Parathyroid adenoma (tissue), 2 donors: Measurements from ENCODE around the gene ATP6V1F.

Source experiments
- H2AFZ ChIP-seq: fragments of 300-600 bp; sonication (generic); one replicate; pipeline ENCODE4 v1.7.0; 2017; ENCODE audit warnings: antibody characterized with exemption, mild to moderate bottlenecking
- H3K27ac ChIP-seq: fragments of 300-600 bp; sonication (generic); one replicate; pipeline ENCODE4 v1.7.0; 2017
- H3K27me3 ChIP-seq: fragments of 300-600 bp; sonication (generic); one replicate; pipeline ENCODE4 v1.7.0; 2017; ENCODE audit warnings: low read length; ENCODE audit not compliant: control insufficient read depth, insufficient read depth
- H3K36me3 ChIP-seq: fragments of 300-600 bp; sonication (generic); one replicate; pipeline ENCODE4 v1.7.0; 2017; ENCODE audit warnings: low read length; ENCODE audit not compliant: control insufficient read depth, insufficient read depth
- H3K4me1 ChIP-seq: fragments of 300-600 bp; sonication (generic); one replicate; pipeline ENCODE4 v1.7.0; 2017; ENCODE audit warnings: control low read depth
- H3K4me2 ChIP-seq: fragments of 300-600 bp; sonication (generic); one replicate; pipeline ENCODE4 v1.7.0; 2017; ENCODE audit warnings: low read length
- H3K4me3 ChIP-seq: fragments of 300-600 bp; sonication (generic); one replicate; pipeline ENCODE4 v1.7.0; 2017; ENCODE audit warnings: low read depth, low read length
- H3K79me2 ChIP-seq: fragments of 300-600 bp; sonication (generic); one replicate; pipeline ENCODE4 v1.7.0; 2017; ENCODE audit warnings: control low read depth
- H3K9ac ChIP-seq: fragments of 300-600 bp; sonication (generic); one replicate; pipeline ENCODE4 v1.7.0; 2017; ENCODE audit warnings: mild to moderate bottlenecking
- H3K9me3 ChIP-seq: fragments of 300-600 bp; sonication (generic); one replicate; pipeline ENCODE4 v1.7.0; 2017; ENCODE audit warnings: low read length; ENCODE audit not compliant: control insufficient read depth
- CTCF ChIP-seq: fragments of 300-600 bp; sonication (generic); IDR thresholded peaks from one replicate; pipeline ENCODE4 v1.7.0; 2017; ENCODE audit warnings: antibody characterized with exemption, mild to moderate bottlenecking
- donor health status: primary hyperparathyroidism.

The ATP6V1F gene

GRCh38 chr7:128845475-128845874, 17.2 kb upstream of the ATP6V1F start:
- Histone ChIP-seq H3K9ac (no peak overlapping the region), H3K27ac (no peak overlapping the region), H3K9me3 (no peaks in the 10 kb centered on the region), H3K4me2 (no peak overlapping the region), H3K4me1 (peaks cover 3% of the 10 kb centered on the region), H3K36me3 (no peaks in the 10 kb centered on the region), H3K4me3 (no peak overlapping the region), H3K27me3 (no peaks in the 10 kb centered on the region), H3K79me2 (no peaks in the 10 kb centered on the region), H2AFZ (no peak overlapping the region)
- TF ChIP-seq CTCF, result no peak

GRCh38 chr7:128845987-128846386, 16.7 kb upstream of the ATP6V1F start:
- H3K36me3 ChIP-seq, result no peaks in the 10 kb centered on the region
- no peak overlapping the region for H3K4me2 ChIP-seq
- H3K4me1 ChIP-seq, result peaks cover 3% of the 10 kb centered on the region
- H2AFZ ChIP-seq, result no peak overlapping the region
- H3K27ac ChIP-seq, result no peak overlapping the region
- H3K9ac ChIP-seq, result no peak overlapping the region
- H3K4me3 ChIP-seq, result no peak overlapping the region
- no peaks in the 10 kb centered on the region for H3K79me2 ChIP-seq
- H3K27me3 ChIP-seq, result no peaks in the 10 kb centered on the region
- no peaks in the 10 kb centered on the region for H3K9me3 ChIP-seq
- no peak for TF ChIP-seq CTCF

GRCh38 chr7:128846781-128847444, 15.7 kb upstream of the ATP6V1F start:
- Histone ChIP-seq H3K9me3 (no peaks in the 10 kb centered on the region), H3K27ac (no peak overlapping the region), H3K9ac (no peak overlapping the region), H3K27me3 (no peaks in the 10 kb centered on the region), H3K4me3 (no peak overlapping the region), H3K4me1 (peaks cover 3% of the 10 kb centered on the region), H3K36me3 (no peaks in the 10 kb centered on the region), H3K79me2 (no peaks in the 10 kb centered on the region), H3K4me2 (no peak overlapping the region), H2AFZ (no peak overlapping the region)
- TF ChIP-seq CTCF, result no peak

- Histone ChIP-seq H3K27ac (no peak overlapping the region), H3K4me1 (peaks cover 3% of the 10 kb centered on the region), H3K4me3 (no peak overlapping the region), H2AFZ (no peak overlapping the region), H3K9me3 (no peaks in the 10 kb centered on the region), H3K27me3 (no peaks in the 10 kb centered on the region), H3K79me2 (no peaks in the 10 kb centered on the region), H3K36me3 (no peaks in the 10 kb centered on the region), H3K9ac (no peak overlapping the region), H3K4me2 (no peak overlapping the region)
- TF ChIP-seq CTCF, result no peak
These were observed 14.9 kb upstream of the ATP6V1F start for GRCh38 chr7:128847721-128848211.
